Measurements from ENCODE around the gene MIDN. TPM values are rescaled to one million over a fixed set of nuclear protein-coding genes. Genes with fewer than 3 reads are reported as not detected.

Gene MIDN
- total RNA-seq, 1 experiment from 2014 or later: 286 TPM

GRCh38 chr19:1213391-1214286 lies 34.7 kb upstream of the MIDN start:
- no CpG with 5 or more reads among the region's 39 CpGs for WGBS (ENCODE audit: extremely low coverage, insufficient read length, low lambda C conversion rate)
- peak overlapping the region; percentile 77 to 98 (median 86); a peak in 6 of 7 replicates for H3K27ac Mint-ChIP-seq
- H3K79me1 ChIP-seq (ENCODE audit: insufficient read depth, low read depth, low read length, poor library complexity, severe bottlenecking): peaks cover 5% of the 10 kb centered on the region
- H3K36me3 Mint-ChIP-seq (ENCODE audit: insufficient read depth in 1 of 3, low read depth in 3 of 3): peaks cover 7 to 25% (median 17%) of the 10 kb centered on the region in 3 experiments
- no peaks in the 10 kb centered on the region for H3K27me3 Mint-ChIP-seq (ENCODE audit: low read depth)
- H3K18ac ChIP-seq (ENCODE audit: insufficient read length, low read depth, low read length): no peak overlapping the region
- no peak overlapping the region for H4K91ac ChIP-seq (ENCODE audit: insufficient read length, low read depth, low read length)
- no peak overlapping the region for H2BK120ac ChIP-seq (ENCODE audit: low read depth, low read length, poor library complexity, severe bottlenecking)
- no peaks in the 10 kb centered on the region for H3K9me3 ChIP-seq (ENCODE audit: control insufficient read depth, low read depth, low read length)
- H3K9ac ChIP-seq (ENCODE audit: extremely low read depth, insufficient read length, low read length): no peak overlapping the region
- H3K4me1 ChIP-seq (ENCODE audit: insufficient read depth, low read length): no peaks in the 10 kb centered on the region
- H3K4ac ChIP-seq (ENCODE audit: low read depth, low read length): no peak overlapping the region
- H4K5ac ChIP-seq (ENCODE audit: insufficient read length, low read depth, low read length): no peak overlapping the region
- no peaks in the 10 kb centered on the region for H4K20me1 ChIP-seq (ENCODE audit: control insufficient read depth, insufficient read depth, insufficient read length)
- H2AFZ ChIP-seq (ENCODE audit: low read length): no peak overlapping the region
- no peak overlapping the region for H2BK5ac ChIP-seq (ENCODE audit: insufficient read length, low read length)
- no peaks in the 10 kb centered on the region for H3K27me3 ChIP-seq (ENCODE audit: insufficient read depth, low read length)
- no peak overlapping the region for H3K4me3 Mint-ChIP-seq
- H4K8ac ChIP-seq (replicated peaks; ENCODE audit: insufficient read length, low read depth, low read length): no peak overlapping the region
- H3K23me2 ChIP-seq (ENCODE audit: insufficient read length, low read depth, low read length, poor library complexity, severe bottlenecking): no peaks in the 10 kb centered on the region
- peaks cover 27 to 42% of the 10 kb centered on the region in 2 experiments for H3K4me1 Mint-ChIP-seq
- H2BK15ac ChIP-seq (ENCODE audit: low read depth, low read length): no peak overlapping the region
- no peak overlapping the region for H3K4me2 ChIP-seq (ENCODE audit: insufficient read depth, insufficient read length, low read length)
- H3K56ac ChIP-seq (ENCODE audit: insufficient read length, low read depth, low read length): no peak overlapping the region
- no peak overlapping the region; the same call in 1 of the 2 replicates for H3K14ac ChIP-seq (ENCODE audit: insufficient read depth, low read length)
- peaks cover 37% of the 10 kb centered on the region; the same call in 1 of the 2 replicates for H3K79me2 ChIP-seq (ENCODE audit: insufficient read depth, low read length)
- TF ChIP-seq CTCF (conservative IDR thresholded peaks at IDR 0.05): no peak
- no peaks in the 10 kb centered on the region for H3K9me3 Mint-ChIP-seq
- H3K23ac ChIP-seq (ENCODE audit: insufficient read length, low read depth, low read length): no peak overlapping the region
- H2BK20ac ChIP-seq (ENCODE audit: low read depth, low read length, poor library complexity, severe bottlenecking): no peak overlapping the region
- no peak overlapping the region for H3T11ph ChIP-seq (ENCODE audit: low read length)
- no peak for DNase-seq
- H2AK5ac ChIP-seq (ENCODE audit: insufficient read length, low read length): no peak overlapping the region
- H3K27ac ChIP-seq (ENCODE audit: insufficient read length, low read depth, low read length): no peak overlapping the region
- H2BK12ac ChIP-seq (ENCODE audit: insufficient read length, low read depth, low read length): no peak overlapping the region

Measured in H9 (cell line).